Mesenchymal stem cell (in vitro differentiated cells and primary cell): ENCODE measurements around the gene MRPL42.

Source experiments
- DNase-seq: peaks from one replicate; pipeline ENCODE4 v3.0.0-alpha.2; 2013
- H2AFZ ChIP-seq: one replicate; pipeline ENCODE4 v1.6.1; 2013; ENCODE audit warnings: low read depth, mild to moderate bottlenecking, control low read depth, inconsistent platforms, low read length, moderate library complexity
- H2AK5ac ChIP-seq: 2 replicates; pipeline ENCODE4 v1.6.1; 2013; ENCODE audit warnings: low read length, moderate library complexity, mild to moderate bottlenecking, inconsistent platforms; ENCODE audit not compliant: severe bottlenecking
- H2BK120ac ChIP-seq: one replicate; pipeline ENCODE4 v1.6.1; 2013; ENCODE audit warnings: low read depth, mild to moderate bottlenecking, inconsistent platforms, low read length, moderate library complexity
- H2BK12ac ChIP-seq, 2 experiments: one replicate each; pipeline ENCODE4 v1.6.1; 2013; ENCODE audit warnings: inconsistent platforms in 2 of 2, low read length in 2 of 2, mild to moderate bottlenecking in 2 of 2, moderate library complexity in 2 of 2, control low read depth in 1 of 2
- H2BK15ac ChIP-seq: one replicate; pipeline ENCODE4 v1.6.1; 2013; ENCODE audit warnings: mild to moderate bottlenecking, low read depth, inconsistent platforms; ENCODE audit not compliant: poor library complexity, severe bottlenecking
- H2BK5ac ChIP-seq: 2 replicates; pipeline ENCODE4 v1.6.1; 2013; ENCODE audit warnings: low read depth, mild to moderate bottlenecking, low read length, control low read depth, inconsistent platforms; ENCODE audit not compliant: poor library complexity, severe bottlenecking
- H3K14ac ChIP-seq, 2 experiments: one replicate each; pipeline ENCODE4 v1.6.1; 2013; ENCODE audit warnings: inconsistent platforms in 2 of 2, low read length in 2 of 2, control low read depth in 1 of 2, mild to moderate bottlenecking in 1 of 2, moderate library complexity in 1 of 2
- H3K18ac ChIP-seq, 2 experiments: one replicate each; pipeline ENCODE4 v1.6.1; 2013; ENCODE audit warnings: inconsistent platforms in 2 of 2, low read length in 2 of 2, control low read depth in 1 of 2, low read depth in 1 of 2, mild to moderate bottlenecking in 1 of 2
- H3K23ac ChIP-seq, 2 experiments: one replicate each; pipeline ENCODE4 v1.6.1; 2013; ENCODE audit warnings: inconsistent platforms in 2 of 2, low read length in 2 of 2, mild to moderate bottlenecking in 2 of 2, moderate library complexity in 2 of 2, control low read depth in 1 of 2
- H3K27ac ChIP-seq: 2 replicates; pipeline ENCODE4 v1.5.1; 2013; ENCODE audit warnings: mild to moderate bottlenecking, moderate library complexity, low read length, control low read depth, inconsistent platforms; ENCODE audit not compliant: poor library complexity, severe bottlenecking
- H3K27me3 ChIP-seq, 2 experiments: 2 replicates each; pipeline versions ENCODE4 v1.6.1 to v1.7.0; 2013; ENCODE audit warnings: low read length in 2 of 2, mild to moderate bottlenecking in 2 of 2, moderate library complexity in 2 of 2, control low read depth in 1 of 2, inconsistent platforms in 1 of 2; ENCODE audit not compliant: control insufficient read depth in 1 of 2, insufficient read depth in 1 of 2
- H3K36me3 ChIP-seq, 2 experiments: 2 replicates each; pipeline versions ENCODE4 v1.6.1 to v1.7.0; 2013; ENCODE audit warnings: low read length in 2 of 2, control low read depth in 1 of 2, inconsistent platforms in 1 of 2, low read depth in 1 of 2, mild to moderate bottlenecking in 1 of 2; ENCODE audit not compliant: insufficient read depth in 2 of 2, control insufficient read depth in 1 of 2
- H3K4ac ChIP-seq, 2 experiments: one replicate each; pipeline ENCODE4 v1.6.1; 2013; ENCODE audit warnings: inconsistent platforms in 2 of 2, low read length in 2 of 2, mild to moderate bottlenecking in 2 of 2, moderate library complexity in 2 of 2, control low read depth in 1 of 2, low read depth in 1 of 2
- H3K4me1 ChIP-seq: 2 replicates; pipeline ENCODE4 v1.6.1; 2013; ENCODE audit warnings: low read depth, low read length, control low read depth; ENCODE audit not compliant: control insufficient read depth, insufficient read depth
- H3K4me2 ChIP-seq: 2 replicates; pipeline ENCODE4 v1.6.1; 2013; ENCODE audit warnings: low read length, mild to moderate bottlenecking, inconsistent platforms; ENCODE audit not compliant: poor library complexity, severe bottlenecking
- H3K4me3 ChIP-seq, 2 experiments: 2 replicates each; pipeline versions ENCODE4 v1.5.1 to v1.7.0; 2013; ENCODE audit warnings: low read length in 2 of 2, mild to moderate bottlenecking in 2 of 2, control low read depth in 1 of 2, low read depth in 1 of 2; ENCODE audit not compliant: insufficient read depth in 1 of 2
- H3K79me1 ChIP-seq: replicated peaks from 2 replicates; pipeline ENCODE4 v1.6.1; 2013; ENCODE audit warnings: mild to moderate bottlenecking, control low read depth, low read length, inconsistent platforms; ENCODE audit not compliant: poor library complexity, severe bottlenecking
- H3K9ac ChIP-seq: 2 replicates; pipeline ENCODE4 v1.7.0; 2013; ENCODE audit warnings: mild to moderate bottlenecking, low read length, moderate library complexity
- H3K9me3 ChIP-seq: 2 replicates; pipeline ENCODE4 v1.7.0; 2013; ENCODE audit warnings: mild to moderate bottlenecking, low read length; ENCODE audit not compliant: control insufficient read depth
- H4K8ac ChIP-seq: one replicate; pipeline ENCODE4 v1.6.1; 2013; ENCODE audit warnings: inconsistent platforms, mild to moderate bottlenecking, low read length, moderate library complexity
- H4K91ac ChIP-seq: one replicate; pipeline ENCODE4 v1.6.1; 2013; ENCODE audit warnings: mild to moderate bottlenecking, low read length, inconsistent platforms
- WGBS: methylation state at CpG from one replicate; pipeline ENCODE4 v1.1.7; 2013; ENCODE audit warnings: mixed read lengths; 5-methylcytosine and 5-hydroxymethylcytosine counted together

MRPL42 gene

DNA sequence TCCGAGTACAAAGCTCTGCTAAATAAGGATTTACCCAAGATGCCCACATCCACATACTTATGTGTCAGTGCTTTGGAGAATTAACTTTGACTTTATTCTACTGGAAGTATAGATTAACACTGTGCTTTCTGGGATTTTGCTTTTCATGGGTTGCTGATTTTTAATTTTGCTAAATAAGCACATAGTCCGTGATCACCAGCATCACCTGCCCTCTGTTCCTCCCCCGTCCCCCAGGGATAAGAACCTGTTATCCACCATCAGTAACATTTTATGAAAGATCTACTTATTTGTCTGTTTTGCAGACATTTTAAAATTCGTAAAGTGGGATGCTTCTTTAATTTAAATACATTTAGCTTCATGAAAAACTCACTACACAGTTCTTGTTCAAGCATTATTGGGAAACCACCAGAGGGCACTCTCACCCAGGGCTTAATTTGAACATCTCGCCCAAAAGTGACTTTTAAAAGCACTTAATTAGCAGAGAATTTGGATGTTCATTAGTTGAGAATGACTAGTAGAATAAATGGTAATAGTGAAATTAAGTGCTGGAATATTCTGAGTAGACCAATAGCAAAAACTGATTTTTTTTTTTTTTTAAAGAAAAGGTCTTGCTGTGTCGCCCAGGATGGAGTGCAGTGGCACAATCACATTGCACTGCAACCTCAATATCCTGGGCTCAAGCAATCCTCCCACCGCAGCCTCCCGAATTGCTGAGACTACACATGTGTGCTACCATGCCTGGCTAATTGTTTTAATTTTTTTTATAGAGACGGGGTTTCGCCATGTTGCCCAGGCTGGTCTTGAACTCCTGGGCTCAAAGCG lies 35.7 kb downstream of the MRPL42 start:
- H3K18ac ChIP-seq, result no peak overlapping the region
- no peak overlapping the region for H3K9ac ChIP-seq
- H3K4me1 ChIP-seq, result no peaks in the 10 kb centered on the region
- H3K9me3 ChIP-seq, result no peaks in the 10 kb centered on the region
- peak; percentile 54 for DNase-seq
- no peaks in the 10 kb centered on the region for H3K27me3 ChIP-seq
- H3K4me3 ChIP-seq, result no peak overlapping the region
- H3K4me2 ChIP-seq, result no peak overlapping the region
- no peak overlapping the region for H2BK12ac ChIP-seq
- no peak overlapping the region for H2BK15ac ChIP-seq
- H3K14ac ChIP-seq, result no peak overlapping the region
- H3K79me1 ChIP-seq, result peaks cover 3% of the 10 kb centered on the region
- no peak overlapping the region for H2BK120ac ChIP-seq
- H3K23ac ChIP-seq, result no peak overlapping the region
- 82% methylated on average over 6 of the region's 11 CpGs for WGBS
- no peak overlapping the region for H2AK5ac ChIP-seq
- no peak overlapping the region for H2BK5ac ChIP-seq
- no peak overlapping the region for H2AFZ ChIP-seq
- no peak overlapping the region for H3K4ac ChIP-seq
- H4K91ac ChIP-seq, result no peak overlapping the region
- H3K27ac ChIP-seq, result no peak overlapping the region
- H3K36me3 ChIP-seq, result peaks cover 7 to 19% of the 10 kb centered on the region in 2 experiments
- H4K8ac ChIP-seq, result no peak overlapping the region

DNA sequence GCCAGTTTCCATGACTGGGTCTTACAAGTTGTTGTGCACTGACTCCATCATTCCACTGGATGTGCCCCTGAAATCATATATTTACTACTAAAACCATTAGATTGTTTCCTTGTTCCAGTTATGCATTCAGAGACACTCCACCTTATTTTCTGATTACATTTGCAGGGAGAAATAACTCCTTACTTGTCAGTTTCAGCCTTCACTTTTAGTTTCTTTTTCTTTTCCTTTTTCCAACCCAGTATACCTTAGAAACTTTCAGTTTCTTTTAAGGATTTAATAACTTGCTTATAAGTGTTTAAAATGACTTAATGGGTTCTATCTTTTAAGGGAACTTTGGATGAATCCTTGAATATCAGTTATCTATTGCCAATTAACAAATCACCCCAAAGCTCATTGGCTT lies 39.9 kb downstream of the MRPL42 start:
- no peak overlapping the region for H4K91ac ChIP-seq
- H2AFZ ChIP-seq, result no peak overlapping the region
- no peak for DNase-seq
- H3K4me2 ChIP-seq, result no peak overlapping the region
- H2BK120ac ChIP-seq, result no peak overlapping the region
- H3K4me1 ChIP-seq, result no peaks in the 10 kb centered on the region
- H2BK12ac ChIP-seq, result no peak overlapping the region
- H3K27me3 ChIP-seq, result no peaks in the 10 kb centered on the region
- no peak overlapping the region for H3K9ac ChIP-seq
- H3K14ac ChIP-seq, result no peak overlapping the region
- H3K36me3 ChIP-seq, result peaks cover 7 to 15% of the 10 kb centered on the region in 2 experiments
- H2BK5ac ChIP-seq, result no peak overlapping the region
- no peak overlapping the region for H3K23ac ChIP-seq
- peaks cover 3% of the 10 kb centered on the region for H3K79me1 ChIP-seq
- H2AK5ac ChIP-seq, result no peak overlapping the region
- no peak overlapping the region for H4K8ac ChIP-seq
- no peak overlapping the region for H3K4ac ChIP-seq
- no peak overlapping the region for H3K18ac ChIP-seq
- H2BK15ac ChIP-seq, result no peak overlapping the region
- no peak overlapping the region for H3K4me3 ChIP-seq
- no peaks in the 10 kb centered on the region for H3K9me3 ChIP-seq
- H3K27ac ChIP-seq, result no peak overlapping the region

GRCh38 chr12:93509506-93509905 lies 42.2 kb downstream of the MRPL42 start:
- Histone ChIP-seq H3K4ac (no peak overlapping the region), H3K36me3 (peaks cover 3 to 6% of the 10 kb centered on the region in 2 experiments), H4K91ac (no peak overlapping the region), H3K14ac (no peak overlapping the region), H2AFZ (no peak overlapping the region), H2BK120ac (no peak overlapping the region), H3K79me1 (no peaks in the 10 kb centered on the region), H3K4me1 (no peaks in the 10 kb centered on the region), H3K9ac (no peak overlapping the region), H2AK5ac (no peak overlapping the region), H3K9me3 (no peaks in the 10 kb centered on the region), H3K18ac (no peak overlapping the region), H2BK12ac (no peak overlapping the region), H2BK5ac (no peak overlapping the region), H3K27ac (no peak overlapping the region), H4K8ac (no peak overlapping the region), H3K4me2 (no peak overlapping the region), H3K4me3 (no peak overlapping the region), H2BK15ac (no peak overlapping the region), H3K27me3 (no peaks in the 10 kb centered on the region), H3K23ac (no peak overlapping the region)
- 100% methylated on average over 1 of the region's 1 CpG for WGBS
- no peak for DNase-seq

- Histone ChIP-seq H3K4ac (no peak overlapping the region), H3K27ac (no peak overlapping the region), H3K27me3 (no peaks in the 10 kb centered on the region), H3K79me1 (no peaks in the 10 kb centered on the region), H3K4me1 (peaks cover 2% of the 10 kb centered on the region), H3K23ac (no peak overlapping the region), H3K4me2 (no peak overlapping the region), H3K36me3 (peaks cover 0 to 1% of the 10 kb centered on the region in 2 experiments), H2AK5ac (no peak overlapping the region), H3K9ac (no peak overlapping the region), H3K4me3 (no peak overlapping the region), H2BK5ac (no peak overlapping the region), H4K8ac (no peak overlapping the region), H4K91ac (no peak overlapping the region), H3K18ac (no peak overlapping the region), H2BK12ac (no peak overlapping the region), H2AFZ (no peak overlapping the region), H2BK15ac (no peak overlapping the region), H3K14ac (no peak overlapping the region), H2BK120ac (no peak overlapping the region), H3K9me3 (no peaks in the 10 kb centered on the region)
- WGBS, result 79% methylated on average over 4 of the region's 5 CpGs
- DNase-seq, result peak; percentile 10
Observed at GRCh38 chr12:93514853-93515252, 47.5 kb downstream of the MRPL42 start.
